Upper lobe of left lung (tissue), 6 donors: ENCODE data around the gene PAK6. TPM values are rescaled to one million over a fixed set of nuclear protein-coding genes. Genes with fewer than 3 reads are reported as not detected.

Experiments
- ATAC-seq, 2 donors: fragments of 200-7000 bp; cut with Tn5 transposase; one replicate each; pipeline ENCODE4 v1.9.1; 2022; ENCODE audit warnings: mild to moderate bottlenecking in 2 of 2, moderate library complexity in 2 of 2; ENCODE audit not compliant: low FRiP score in 2 of 2
- DNase-seq, 2 donors: peaks; one replicate each; pipeline ENCODE4 v3.0.0-alpha.2; 2019 to 2020
- H3K27ac ChIP-seq, 4 donors: fragments of 200-600 bp; sonication (generic); one replicate each; pipeline ENCODE4 v1.5.1; 2016 to 2019
- H3K27me3 ChIP-seq, 4 donors: fragments of 200-600 bp; sonication (generic); one replicate each; pipeline ENCODE4 v1.5.1; 2017 to 2019
- H3K36me3 ChIP-seq, 4 donors: fragments of 200-600 bp; sonication (generic); one replicate each; pipeline ENCODE4 v1.5.1; 2016 to 2019
- H3K4me1 ChIP-seq, 4 donors: fragments of 200-600 bp; sonication (generic); one replicate each; pipeline ENCODE4 v1.5.1; 2018 to 2019
- H3K4me3 ChIP-seq, 4 donors: fragments of 200-600 bp; sonication (generic); one replicate each; pipeline ENCODE4 v1.5.1; 2017 to 2019; ENCODE audit warnings: mild to moderate bottlenecking in 2 of 4, moderate library complexity in 1 of 4
- H3K9me3 ChIP-seq, 4 donors: fragments of 200-600 bp; sonication (generic); one replicate each; pipeline ENCODE4 v1.5.1; 2018 to 2019
- CTCF ChIP-seq, 6 experiments: fragments of 450-650 bp in 4 of 6; fragments of 200-600 bp in 2 of 6; sonication (generic) in 2 of 6; IDR thresholded peaks; one replicate each; pipeline ENCODE4 v1.5.1; 2016 to 2019; ENCODE audit warnings: antibody characterized with exemption in 6 of 6
- EP300 ChIP-seq, 4 donors: sonication (generic); formaldehyde crosslinking; IDR thresholded peaks; one replicate each; pipeline ENCODE4 v1.5.1; 2017; ENCODE audit warnings: antibody characterized with exemption in 4 of 4, control low read depth in 2 of 4
- POLR2A ChIP-seq, 4 donors: fragments of 450-650 bp; IDR thresholded peaks; one replicate each; pipeline ENCODE4 v1.5.1; 2016 to 2017; ENCODE audit warnings: antibody characterized with exemption in 4 of 4, mild to moderate bottlenecking in 2 of 4
- POLR2AphosphoS5 ChIP-seq, 2 donors: sonication (generic); formaldehyde crosslinking; IDR thresholded peaks; one replicate each; pipeline ENCODE4 v1.5.1; 2017; ENCODE audit warnings: antibody characterized with exemption in 2 of 2
- WGBS, 2 donors: methylation state at CpG; one replicate each; pipeline ENCODE4 v1.1.5; 2017 to 2018; 5-methylcytosine and 5-hydroxymethylcytosine counted together
- total RNA-seq, 6 donors: library from RNA; depleted of rRNA in 4 of 6; stranded (reverse); fragments of >200 nt in 4 of 6; gene quantifications; one replicate each; pipeline versions ENCODE4 v1.1.0 to v1.2.1, GENCODE V29; 2016 to 2021
- donor health status: DM: no; HTN: no; CAD: no; lungs with moderate emphysema.
- donor health status: DM: no; HTN: yes; CAD: no; lungs with severe emphysema.

PAK6 gene
- total RNA-seq, 6 donors from 2014 or later = 4.5 to 23.4 (median 15.0) TPM

- TF ChIP-seq POLR2A (IDR thresholded peaks at IDR 0.05) = no peak
- TF ChIP-seq CTCF (IDR thresholded peaks at IDR 0.05) = no peak
- no peak for TF ChIP-seq EP300 (IDR thresholded peaks at IDR 0.05)
- TF ChIP-seq POLR2AphosphoS5 (IDR thresholded peaks at IDR 0.05) = no peak
- Histone ChIP-seq H3K9me3 (no peaks in the 10 kb centered on the region), H3K27ac (no peak overlapping the region), H3K4me1 (peaks cover 15 to 23% (median 19%) of the 10 kb centered on the region in 4 donors), H3K36me3 (no peaks in the 10 kb centered on the region), H3K4me3 (no peak overlapping the region), H3K27me3 (peaks cover 0 to 13% (median 0%) of the 10 kb centered on the region in 4 donors)
- 90 to 91% methylated on average over 11 to 17 of the region's 17 CpGs for WGBS, 2 donors
- DNase-seq (no peak), ATAC-seq (no peak)
These were observed 17.9 kb downstream of the PAK6 start for GRCh38 chr15:40256638-40257235.

GRCh38 chr15:40257656-40258450, 19.0 kb downstream of the PAK6 start:
- TF ChIP-seq POLR2AphosphoS5 (IDR thresholded peaks at IDR 0.05) = no peak
- TF ChIP-seq EP300 (IDR thresholded peaks at IDR 0.05) = no peak
- TF ChIP-seq POLR2A (IDR thresholded peaks at IDR 0.05) = no peak
- TF ChIP-seq CTCF (IDR thresholded peaks at IDR 0.05) = no peak
- Histone ChIP-seq H3K27me3 (peaks cover 0 to 5% (median 0%) of the 10 kb centered on the region in 4 donors), H3K4me3 (no peak overlapping the region), H3K9me3 (no peaks in the 10 kb centered on the region), H3K36me3 (no peaks in the 10 kb centered on the region), H3K27ac (no peak overlapping the region), H3K4me1 (peaks cover 9 to 17% (median 10%) of the 10 kb centered on the region in 4 donors)
- ATAC-seq (no peak), DNase-seq (no peak)
- 85 to 95% methylated on average over 6 to 9 of the region's 9 CpGs for WGBS, 2 donors

GRCh38 chr15:40258544-40258943, 19.7 kb downstream of the PAK6 start:
- ATAC-seq (no peak), DNase-seq (no peak)
- Histone ChIP-seq H3K27me3 (no peaks in the 10 kb centered on the region), H3K9me3 (no peaks in the 10 kb centered on the region), H3K36me3 (no peaks in the 10 kb centered on the region), H3K4me1 (peaks cover 2 to 17% (median 4%) of the 10 kb centered on the region in 4 donors), H3K27ac (no peak overlapping the region), H3K4me3 (no peak overlapping the region)
- TF ChIP-seq CTCF (IDR thresholded peaks at IDR 0.05) (no peak), POLR2A (IDR thresholded peaks at IDR 0.05) (no peak), POLR2AphosphoS5 (IDR thresholded peaks at IDR 0.05) (no peak), EP300 (IDR thresholded peaks at IDR 0.05) (no peak)
- WGBS, 2 donors = 71 to 79% methylated on average over 5 to 8 of the region's 8 CpGs

- WGBS, 2 donors = 78 to 79% methylated on average over 7 of the region's 7 CpGs
- H3K9me3 ChIP-seq = no peaks in the 10 kb centered on the region
These were observed 20.2 kb downstream of the PAK6 start for GRCh38 chr15:40259021-40259420.

More at GRCh38 chr15:40259021-40259420, 20.2 kb downstream of the PAK6 start:
- Histone ChIP-seq H3K4me1 (peaks cover 0 to 17% (median 2%) of the 10 kb centered on the region in 4 donors), H3K27ac (no peak overlapping the region), H3K27me3 (no peaks in the 10 kb centered on the region), H3K4me3 (no peak overlapping the region), H3K36me3 (no peaks in the 10 kb centered on the region)
- no peak for DNase-seq
- no peak for ATAC-seq
- TF ChIP-seq POLR2A (IDR thresholded peaks at IDR 0.05) (no peak), EP300 (IDR thresholded peaks at IDR 0.05) (no peak), CTCF (IDR thresholded peaks at IDR 0.05) (no peak), POLR2AphosphoS5 (IDR thresholded peaks at IDR 0.05) (no peak)
